NK-92 treated with Interleukin-12 subunit alpha and Interleukin-12 subunit beta, amount 100 ng/mL, for 24 hours (cell line): ENCODE results near the gene CD19.
"Not testable (repeated sequence)": the region's sequence is repeated elsewhere in the genome, so short reads cannot be mapped to it uniquely, and the experiment has no call there.

Source experiments
- DNase-seq: peaks from one replicate; lab custom pipeline; 2025; lab: John Stamatoyannopoulos, UW

The CD19 gene

DNA sequence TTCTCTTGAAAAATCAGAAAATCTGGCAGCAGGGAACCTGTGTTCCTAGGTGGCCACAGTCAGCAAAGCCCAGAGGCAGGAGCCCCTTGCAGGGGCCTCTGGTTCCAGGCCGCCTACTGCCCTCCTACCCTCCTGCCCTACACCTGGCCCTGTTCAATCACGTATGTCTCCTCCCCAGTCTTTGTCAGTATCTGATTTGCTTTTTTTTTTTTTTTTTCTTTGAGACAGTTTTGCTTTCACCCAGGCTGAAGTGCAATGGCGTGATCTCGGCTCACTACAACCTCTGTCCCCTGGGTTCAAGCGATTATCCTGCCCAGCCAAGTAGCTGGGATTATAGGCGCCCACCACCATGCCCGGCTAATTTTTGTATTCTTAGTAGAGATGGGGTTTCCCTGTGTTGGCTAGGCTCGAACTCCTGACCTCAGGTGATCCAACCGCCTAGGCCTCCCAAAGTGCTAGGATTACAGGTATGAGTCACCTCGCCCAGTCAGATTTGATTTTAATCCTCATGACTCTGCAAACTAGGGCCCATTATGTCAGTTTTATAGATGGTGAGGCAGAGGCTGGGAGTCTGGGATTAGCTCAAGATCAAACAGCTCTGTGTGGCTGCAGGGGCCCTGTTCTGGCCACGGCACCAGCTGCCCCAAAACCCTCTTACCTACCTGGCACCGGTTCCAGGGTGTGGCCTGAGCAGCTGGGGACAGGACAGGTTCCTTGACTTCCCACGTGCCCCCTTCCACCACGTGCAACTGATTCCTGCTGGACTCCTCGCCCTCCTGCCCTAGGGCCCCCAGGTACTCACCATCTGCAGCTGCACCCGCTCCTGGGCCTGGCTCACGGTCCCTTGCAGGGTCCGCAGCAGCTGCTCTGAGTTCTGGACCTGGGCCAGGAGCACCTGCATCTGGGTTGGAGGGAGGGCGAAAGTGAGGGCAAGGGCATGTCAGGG, 21.4 kb upstream of the CD19 start:
- no peak for DNase-seq

GRCh38 chr16:28912558-28912957, 19.2 kb upstream of the CD19 start:
- no peak for DNase-seq

GRCh38 chr16:28913946-28914724, 17.6 kb upstream of the CD19 start:
- DNase-seq, result no peak

GRCh38 chr16:28915181-28915580, 16.6 kb upstream of the CD19 start:
- DNase-seq, result no peak

DNA sequence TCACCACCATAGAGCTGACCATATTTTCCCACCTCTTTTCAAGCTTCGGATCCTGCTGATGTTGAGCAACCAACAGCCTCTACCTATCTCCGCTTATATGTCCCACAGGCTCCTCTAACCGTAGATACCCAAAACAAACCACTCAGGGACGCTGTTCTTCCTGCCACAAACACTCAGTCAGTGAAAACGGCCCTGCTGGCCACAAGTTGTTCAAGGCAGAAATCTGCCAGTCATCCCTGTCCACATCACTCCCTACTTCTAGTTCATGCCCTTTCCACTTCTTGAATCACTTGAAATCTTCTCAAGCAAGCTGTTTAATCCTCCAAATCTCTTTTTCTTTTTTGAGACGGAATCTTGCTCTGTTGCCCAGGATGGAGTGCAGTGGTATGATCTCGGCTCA, 14.7 kb upstream of the CD19 start:
- DNase-seq, result no peak

- DNase-seq, result no peak
These were observed 13.1 kb upstream of the CD19 start for GRCh38 chr16:28918698-28919097.

GRCh38 chr16:28923231-28923587, 8.6 kb upstream of the CD19 start:
- no peak for DNase-seq

DNA sequence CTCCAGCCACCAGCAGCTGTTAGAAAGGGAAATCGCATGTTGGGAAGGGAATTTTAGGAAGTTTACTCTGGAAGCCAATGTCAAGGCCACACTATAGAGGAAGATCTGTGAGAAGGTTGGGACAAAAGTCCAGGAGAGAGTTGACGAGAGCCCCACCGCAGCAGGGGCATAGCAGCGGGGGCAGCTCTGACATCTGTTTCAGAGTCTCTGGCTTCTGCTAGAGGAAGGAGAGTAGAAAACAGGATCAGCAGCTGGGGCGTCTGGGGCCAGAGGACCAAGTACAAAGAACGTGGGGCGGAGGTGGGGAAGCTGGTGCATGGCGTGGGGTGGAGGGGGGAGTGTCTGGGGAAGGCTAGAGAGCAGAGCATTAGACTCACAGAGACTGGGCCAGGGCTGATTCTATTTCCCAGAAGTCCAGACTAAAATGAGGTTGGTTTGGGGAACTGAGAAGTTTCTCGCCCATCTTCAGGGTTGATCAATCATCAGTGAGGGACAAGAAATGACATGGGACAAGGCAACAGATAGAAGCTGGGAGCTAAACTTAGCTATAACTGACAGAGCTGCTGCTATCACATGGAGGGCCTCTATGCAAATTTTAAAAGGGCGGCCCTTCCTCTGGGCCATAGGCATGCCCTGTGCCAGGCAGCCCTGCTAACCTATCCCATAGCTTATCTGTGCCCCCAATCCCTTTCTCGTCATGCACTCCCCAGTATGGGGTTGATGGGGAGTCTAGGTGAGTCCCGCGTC, 7.9 kb upstream of the CD19 start:
- DNase-seq, result no peak

DNA sequence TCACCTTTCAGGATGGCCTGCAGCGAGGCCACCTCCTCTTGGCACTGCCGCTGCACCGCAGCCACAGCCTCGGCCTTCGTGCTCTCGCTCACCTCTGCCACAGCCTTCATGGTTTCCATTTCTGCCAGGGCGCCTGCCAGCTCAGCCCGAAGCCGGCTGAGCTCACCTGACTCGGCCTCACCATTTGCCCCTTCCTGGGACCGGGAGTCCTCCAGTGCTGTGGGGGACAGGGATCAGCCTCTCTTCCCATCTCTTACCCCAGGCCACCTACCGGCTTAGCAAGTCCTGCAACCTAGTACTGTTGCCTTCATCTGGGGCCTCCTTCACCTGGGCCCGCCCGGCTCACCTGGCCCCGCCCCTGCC, 7.4 kb upstream of the CD19 start:
- DNase-seq, result no peak

- peak; percentile 92 for DNase-seq
These were observed 6.9 kb upstream of the CD19 start, which contains the start of gene RABEP2 for GRCh38 chr16:28924762-28925385. Gene RABEP2, minus strand, starts transcription at chr16:28925238. Its CDS starts 75 bp downstream, at chr16:28925163.

DNA sequence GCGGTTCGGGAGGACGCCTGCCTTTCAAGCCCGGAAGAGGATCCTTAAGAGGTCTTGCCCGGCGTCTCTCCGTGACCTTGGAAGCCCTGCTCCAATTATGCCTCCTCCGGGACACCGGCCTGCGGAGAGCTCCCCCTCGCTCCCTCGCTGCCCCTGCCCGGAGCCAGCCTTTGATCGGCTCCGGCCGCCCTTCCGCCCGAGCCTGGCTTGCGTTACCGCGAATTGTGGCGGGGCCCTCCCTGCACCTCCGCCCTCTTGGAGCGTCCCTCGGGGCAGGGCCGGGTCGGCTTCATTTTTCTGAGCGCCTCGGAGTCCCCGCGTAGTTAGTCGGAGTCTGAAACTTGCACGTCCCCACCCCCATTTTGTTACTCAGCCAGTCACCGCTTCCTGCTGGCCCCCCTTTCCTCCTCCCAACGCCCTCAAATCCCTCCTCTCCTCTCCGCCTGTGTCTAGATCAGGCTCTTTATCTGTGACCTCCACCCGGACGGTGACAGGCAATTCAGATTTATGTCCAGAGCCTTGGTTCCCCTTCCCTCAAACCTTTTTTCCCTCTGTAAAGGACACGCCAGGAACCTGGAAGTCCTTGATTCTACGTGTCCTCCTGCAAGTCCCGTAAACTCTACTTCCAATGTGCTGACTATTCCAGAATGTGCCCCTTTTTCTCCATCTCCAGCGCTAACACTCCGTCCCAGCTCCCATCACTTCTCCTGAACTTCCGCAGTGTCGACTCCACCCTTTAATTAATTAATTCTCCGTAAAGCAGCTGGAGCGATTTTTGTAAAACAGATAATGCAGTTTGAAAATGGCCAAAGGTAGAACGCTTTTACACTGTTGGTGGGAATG, 6.2 kb upstream of the CD19 start:
- peak; percentile 80 for DNase-seq

DNA sequence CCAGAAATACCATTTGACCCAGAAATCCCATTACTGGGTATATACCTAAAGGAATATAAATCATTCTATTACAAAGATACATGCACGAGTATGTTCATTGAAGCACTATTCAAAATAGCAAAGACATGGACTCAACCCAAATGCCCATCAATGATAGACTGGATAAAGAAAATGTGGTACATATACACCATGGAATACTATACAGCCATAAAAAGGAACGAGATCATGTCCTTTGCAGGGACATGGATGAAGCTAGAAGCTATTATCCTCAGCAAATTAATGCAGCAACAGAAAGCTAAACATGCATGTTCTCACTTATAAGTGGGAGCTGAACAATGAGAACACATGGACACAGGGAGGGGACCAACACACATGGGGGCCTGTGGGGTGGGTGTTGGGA, 5.5 kb upstream of the CD19 start:
- DNase-seq, result not testable (repeated sequence)

GRCh38 chr16:28927815-28928214, 4.0 kb upstream of the CD19 start:
- no peak for DNase-seq

DNA sequence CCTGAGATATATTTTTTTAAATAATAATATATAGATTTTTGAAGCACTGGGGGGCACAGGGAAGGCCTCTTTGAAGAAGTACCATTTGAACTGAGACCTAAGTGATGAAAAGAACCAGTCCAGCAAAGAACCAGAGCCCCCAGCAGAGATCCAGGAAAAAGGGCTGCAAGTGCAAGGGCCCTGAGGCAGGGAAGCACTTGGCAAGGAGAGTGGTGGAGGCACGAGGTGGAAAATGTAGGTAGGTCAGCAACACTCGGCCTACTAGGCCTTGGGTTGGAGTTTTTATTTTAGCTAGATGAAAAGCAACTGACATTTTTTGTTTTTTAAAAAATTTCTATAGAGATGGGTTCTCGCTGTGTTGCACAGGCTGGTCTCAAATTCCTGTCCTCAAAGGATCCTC, 1.6 kb upstream of the CD19 start:
- no peak for DNase-seq

DNA sequence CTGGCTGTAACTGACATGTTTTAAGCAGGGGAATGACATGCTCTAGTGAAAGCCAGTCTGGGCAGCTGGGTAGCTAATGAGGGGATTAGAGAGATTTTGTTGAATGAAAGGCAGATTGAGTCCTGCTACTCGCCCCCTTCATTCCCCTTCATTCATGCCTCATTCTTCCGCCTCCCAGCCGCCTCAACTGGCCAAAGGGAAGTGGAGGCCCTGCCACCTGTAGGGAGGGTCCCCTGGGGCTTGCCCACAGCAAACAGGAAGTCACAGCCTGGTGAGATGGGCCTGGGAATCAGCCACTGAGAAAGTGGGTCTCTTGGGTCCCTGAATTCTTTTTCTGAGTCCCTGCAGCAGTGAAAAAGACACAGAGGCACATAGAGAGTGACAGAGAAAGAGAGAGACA, 1.1 kb upstream of the CD19 start:
- no peak for DNase-seq

DNA sequence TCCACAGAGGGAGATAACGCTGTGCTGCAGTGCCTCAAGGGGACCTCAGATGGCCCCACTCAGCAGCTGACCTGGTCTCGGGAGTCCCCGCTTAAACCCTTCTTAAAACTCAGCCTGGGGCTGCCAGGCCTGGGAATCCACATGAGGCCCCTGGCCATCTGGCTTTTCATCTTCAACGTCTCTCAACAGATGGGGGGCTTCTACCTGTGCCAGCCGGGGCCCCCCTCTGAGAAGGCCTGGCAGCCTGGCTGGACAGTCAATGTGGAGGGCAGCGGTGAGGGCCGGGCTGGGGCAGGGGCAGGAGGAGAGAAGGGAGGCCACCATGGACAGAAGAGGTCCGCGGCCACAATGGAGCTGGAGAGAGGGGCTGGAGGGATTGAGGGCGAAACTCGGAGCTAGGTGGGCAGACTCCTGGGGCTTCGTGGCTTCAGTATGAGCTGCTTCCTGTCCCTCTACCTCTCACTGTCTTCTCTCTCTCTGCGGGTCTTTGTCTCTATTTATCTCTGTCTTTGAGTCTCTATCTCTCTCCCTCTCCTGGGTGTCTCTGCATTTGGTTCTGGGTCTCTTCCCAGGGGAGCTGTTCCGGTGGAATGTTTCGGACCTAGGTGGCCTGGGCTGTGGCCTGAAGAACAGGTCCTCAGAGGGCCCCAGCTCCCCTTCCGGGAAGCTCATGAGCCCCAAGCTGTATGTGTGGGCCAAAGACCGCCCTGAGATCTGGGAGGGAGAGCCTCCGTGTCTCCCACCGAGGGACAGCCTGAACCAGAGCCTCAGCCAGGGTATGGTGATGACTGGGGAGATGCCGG, 769 bp downstream of the CD19 start:
- DNase-seq, result no peak

- no peak for DNase-seq
These were observed 1.4 kb downstream of the CD19 start for GRCh38 chr16:28933171-28933570.

DNA sequence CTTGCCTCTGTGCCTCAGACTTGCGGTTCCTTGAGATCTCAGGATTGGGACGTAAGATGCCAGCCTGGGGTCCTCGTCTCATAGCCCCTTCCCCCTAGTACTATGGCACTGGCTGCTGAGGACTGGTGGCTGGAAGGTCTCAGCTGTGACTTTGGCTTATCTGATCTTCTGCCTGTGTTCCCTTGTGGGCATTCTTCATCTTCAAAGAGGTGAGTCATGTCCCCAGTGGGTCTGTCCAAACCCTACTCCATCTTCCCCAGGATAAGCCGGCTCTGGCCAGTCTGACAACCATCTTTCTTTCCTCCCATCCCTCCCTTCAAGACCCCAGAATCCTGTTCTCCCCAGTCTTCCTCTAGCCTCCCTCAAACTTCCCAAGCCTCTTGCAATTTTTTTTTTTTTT, 3.6 kb downstream of the CD19 start:
- DNase-seq, result no peak

DNA sequence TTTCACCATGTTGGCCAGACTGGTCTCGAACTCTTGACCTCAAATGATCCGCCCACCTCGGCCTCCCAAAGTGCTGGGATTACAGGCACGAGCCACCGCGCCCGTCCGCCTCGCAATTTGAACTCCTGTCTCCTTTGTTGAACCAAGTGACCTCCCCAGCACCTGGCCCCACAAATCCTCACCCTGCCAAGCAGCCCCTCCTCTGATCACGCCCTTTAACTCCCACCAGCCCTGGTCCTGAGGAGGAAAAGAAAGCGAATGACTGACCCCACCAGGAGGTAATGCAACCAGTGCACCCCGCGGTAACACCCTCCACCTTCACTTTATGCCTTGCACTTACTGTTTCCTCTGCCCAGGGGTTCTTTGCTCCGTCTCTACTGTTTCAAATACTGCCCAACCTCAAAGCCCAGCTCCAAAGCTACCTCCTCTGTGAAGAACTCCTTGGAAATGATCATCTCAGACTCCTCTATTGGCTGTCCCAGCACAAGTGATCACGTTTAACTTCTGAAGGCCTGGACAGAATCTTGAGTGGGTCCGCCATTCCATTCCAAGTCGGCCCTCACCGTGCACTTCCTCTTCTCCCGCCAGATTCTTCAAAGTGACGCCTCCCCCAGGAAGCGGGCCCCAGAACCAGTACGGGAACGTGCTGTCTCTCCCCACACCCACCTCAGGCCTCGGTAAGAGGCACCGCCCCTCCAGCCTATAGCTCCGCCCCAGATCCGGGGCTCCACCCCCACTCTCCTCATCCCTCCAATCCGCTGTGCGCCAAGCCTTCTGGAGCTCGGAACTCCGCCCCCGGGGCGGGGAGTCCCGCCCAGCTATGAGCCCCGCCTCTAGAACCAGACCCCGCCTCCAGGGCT, 4.4 kb downstream of the CD19 start:
- DNase-seq, result no peak
